SU-DHL-6 (cell line): Measurements from ENCODE around the gene TRRAP.

Experiments
- H2AFZ ChIP-seq: fragments of 200-600 bp; sonication (generic); 2 replicates; pipeline ENCODE4 v1.6.1; 2014; ENCODE audit warnings: low read depth, mild to moderate bottlenecking, moderate library complexity, mixed read lengths, antibody characterized with exemption, low read length; ENCODE audit not compliant: severe bottlenecking
- H3F3A ChIP-seq: fragments of 200-600 bp; shearing (Covaris generic); 2 replicates; pipeline ENCODE4 v1.6.0; 2016; ENCODE audit warnings: antibody characterized with exemption, mild to moderate bottlenecking; ENCODE audit not compliant: insufficient read depth
- H3K27ac ChIP-seq: fragments of 200-600 bp; sonication (generic); 2 replicates; pipeline ENCODE4 v1.5.1; 2016; ENCODE audit warnings: low read depth, mild to moderate bottlenecking, low read length, moderate library complexity, mixed read lengths
- H3K27me3 ChIP-seq: fragments of 200-600 bp; sonication (generic), shearing (Covaris generic); 2 replicates; pipeline ENCODE4 v1.6.0; 2014; ENCODE audit warnings: mild to moderate bottlenecking, low read length
- H3K36me3 ChIP-seq: fragments of 200-600 bp; sonication (generic); 2 replicates; pipeline ENCODE4 v1.6.1; 2014; ENCODE audit warnings: mild to moderate bottlenecking, low read length, mixed read lengths
- H3K4me2 ChIP-seq: fragments of 300-600, 200-600 bp; shearing (Covaris generic), sonication (generic); 2 replicates; pipeline ENCODE4 v1.6.0; 2014; ENCODE audit warnings: low read length, low read depth, mild to moderate bottlenecking; ENCODE audit not compliant: poor library complexity, severe bottlenecking
- H3K4me3 ChIP-seq: fragments of 200-600 bp; sonication (generic); 2 replicates; pipeline ENCODE4 v1.5.1; 2014; ENCODE audit warnings: antibody characterized with exemption, low read length, mild to moderate bottlenecking, mixed read lengths; ENCODE audit not compliant: insufficient read depth, poor library complexity, severe bottlenecking
- H3K79me2 ChIP-seq: fragments of 200-600 bp; sonication (generic); 2 replicates; pipeline ENCODE4 v1.6.1; 2014; ENCODE audit warnings: mild to moderate bottlenecking, low read length, moderate library complexity; ENCODE audit not compliant: insufficient read depth
- H3K9ac ChIP-seq: fragments of 200-600 bp; sonication (generic); 2 replicates; pipeline ENCODE4 v1.7.0; 2014; ENCODE audit warnings: mild to moderate bottlenecking, low read length
- H3K9me2 ChIP-seq: fragments of 200-600 bp; sonication (generic); replicated peaks from 2 replicates; pipeline ENCODE4 v1.6.1; 2014; ENCODE audit warnings: low read length; ENCODE audit not compliant: insufficient read depth
- H3K9me3 ChIP-seq: fragments of 200-600 bp; sonication (generic); 2 replicates; pipeline ENCODE4 v1.6.1; 2014; ENCODE audit warnings: low read length, mixed read lengths; ENCODE audit not compliant: insufficient read depth
- H4K20me1 ChIP-seq: fragments of 200-600 bp; sonication (generic); 2 replicates; pipeline ENCODE4 v1.6.1; 2014; ENCODE audit warnings: low read depth, mild to moderate bottlenecking, antibody characterized with exemption, low read length, moderate library complexity, mixed read lengths
- CTCF ChIP-seq: fragments of 200-600 bp; sonication (generic); IDR thresholded peaks from one replicate; pipeline ENCODE4 v1.5.1; 2017; ENCODE audit warnings: antibody characterized with exemption, mild to moderate bottlenecking, low read length, moderate library complexity; ENCODE audit not compliant: insufficient read depth, poor library complexity, severe bottlenecking
- EZH2phosphoT487 ChIP-seq: fragments of 200-600 bp; sonication (generic), shearing (Covaris generic); conservative IDR thresholded peaks from 2 replicates; pipeline ENCODE4 v1.6.1; 2018; ENCODE audit warnings: mild to moderate bottlenecking, antibody characterized with exemption, low read length, moderate library complexity, mixed read lengths

The TRRAP gene

GRCh38 chr7:98995523-98996149, 117.3 kb downstream of the TRRAP start:
- Histone ChIP-seq H3K9me3 (no peaks in the 10 kb centered on the region), H3K27ac (no peak overlapping the region), H3K9ac (no peak overlapping the region), H3K4me2 (no peak overlapping the region), H3K9me2 (no peaks in the 10 kb centered on the region), H3K4me3 (no peak overlapping the region), H4K20me1 (no peaks in the 10 kb centered on the region), H3F3A (no peaks in the 10 kb centered on the region), H2AFZ (no peak overlapping the region), H3K27me3 (no peaks in the 10 kb centered on the region), H3K36me3 (peaks cover 13% of the 10 kb centered on the region; the same call in 1 of the 2 replicates), H3K79me2 (no peaks in the 10 kb centered on the region)
- TF ChIP-seq CTCF, result no peak
- TF ChIP-seq EZH2phosphoT487, result no peak

- Histone ChIP-seq H3K27ac (no peak overlapping the region), H2AFZ (no peak overlapping the region), H3K79me2 (no peaks in the 10 kb centered on the region), H3K27me3 (no peaks in the 10 kb centered on the region), H3K4me2 (no peak overlapping the region), H3K9ac (no peak overlapping the region), H3K9me2 (no peaks in the 10 kb centered on the region), H4K20me1 (no peaks in the 10 kb centered on the region), H3K9me3 (no peaks in the 10 kb centered on the region), H3F3A (no peaks in the 10 kb centered on the region), H3K4me3 (no peak overlapping the region), H3K36me3 (peaks cover 13% of the 10 kb centered on the region; the same call in 1 of the 2 replicates)
- TF ChIP-seq CTCF, result no peak
- no peak for TF ChIP-seq EZH2phosphoT487
These were observed 117.8 kb downstream of the TRRAP start for GRCh38 chr7:98996150-98996552.

GRCh38 chr7:98997846-98998245, 119.5 kb downstream of the TRRAP start:
- H3K4me3 ChIP-seq, result no peak overlapping the region
- no peaks in the 10 kb centered on the region for H3K9me3 ChIP-seq
- H4K20me1 ChIP-seq, result no peaks in the 10 kb centered on the region
- H3K27ac ChIP-seq, result no peak overlapping the region
- H3K9me2 ChIP-seq, result no peaks in the 10 kb centered on the region
- no peaks in the 10 kb centered on the region for H3K27me3 ChIP-seq
- TF ChIP-seq EZH2phosphoT487 (no peak), CTCF (no peak)
- H2AFZ ChIP-seq, result no peak overlapping the region
- H3K9ac ChIP-seq, result no peak overlapping the region
- no peak overlapping the region for H3K4me2 ChIP-seq
- H3F3A ChIP-seq, result no peaks in the 10 kb centered on the region
- no peaks in the 10 kb centered on the region for H3K79me2 ChIP-seq
- H3K36me3 ChIP-seq, result peaks cover 13% of the 10 kb centered on the region; the same call in 1 of the 2 replicates
